ENCODE results near the gene DDN.

Gene DDN

GRCh38 chr12:48999371-49000131 lies at the start of gene DDN:
TSS of gene DDN (minus strand) at chr12:48999375. CDS start at chr12:48999287, 88 bp downstream.
- peak; percentile 70 for DNase-seq (ENCODE audit: low spot score)

- no peak for DNase-seq (ENCODE audit: low spot score)
Observed at GRCh38 chr12:49048953-49049352, 49.8 kb upstream of the DDN start.

- DNase-seq (ENCODE audit: low spot score), result no peak
Observed at GRCh38 chr12:49046129-49046895, 47.1 kb upstream of the DDN start.

- no peak for DNase-seq (ENCODE audit: low spot score)
Observed at GRCh38 chr12:49044660-49045059, 45.5 kb upstream of the DDN start.

- DNase-seq (ENCODE audit: low spot score), result peak; percentile 91
Observed at GRCh38 chr12:49043856-49044258, 44.7 kb upstream of the DDN start.

- DNase-seq (ENCODE audit: low spot score), result no peak
Observed at GRCh38 chr12:49043241-49043640, 44.1 kb upstream of the DDN start.

- no peak for DNase-seq (ENCODE audit: low spot score)
Observed at GRCh38 chr12:49041881-49042484, 42.8 kb upstream of the DDN start.

GRCh38 chr12:49041036-49041880 lies 42.1 kb upstream of the DDN start:
- no peak for DNase-seq (ENCODE audit: low spot score)

GRCh38 chr12:49040364-49040855 lies 41.2 kb upstream of the DDN start:
- no peak for DNase-seq (ENCODE audit: low spot score)

GRCh38 chr12:49039421-49040363 lies 40.5 kb upstream of the DDN start:
- no peak for DNase-seq (ENCODE audit: low spot score)

GRCh38 chr12:49038291-49038955 lies 39.2 kb upstream of the DDN start:
- DNase-seq (ENCODE audit: low spot score), result no peak

GRCh38 chr12:49037947-49038237 lies 38.7 kb upstream of the DDN start:
- no peak for DNase-seq (ENCODE audit: low spot score)

GRCh38 chr12:49037111-49037946 lies 38.2 kb upstream of the DDN start:
- DNase-seq (ENCODE audit: low spot score), result no peak

- no peak for DNase-seq (ENCODE audit: low spot score)
Observed at GRCh38 chr12:49036029-49036428, 36.9 kb upstream of the DDN start.

GRCh38 chr12:49034286-49034622 lies 35.1 kb upstream of the DDN start:
- DNase-seq (ENCODE audit: low spot score), result no peak

- no peak for DNase-seq (ENCODE audit: low spot score)
Observed at GRCh38 chr12:49033611-49034285, 34.6 kb upstream of the DDN start.

- no peak for DNase-seq (ENCODE audit: low spot score)
Observed at GRCh38 chr12:49032679-49033447, 33.7 kb upstream of the DDN start.

- no peak for DNase-seq (ENCODE audit: low spot score)
Observed at GRCh38 chr12:49032276-49032675, 33.1 kb upstream of the DDN start.

All from HuH-7.5 (cell line).